Fibroblast of peridontal ligament (primary cell): ENCODE data around the gene LRSAM1.
A peak's percentile ranks its signal among the peaks of the same experiment; 100 is the strongest.

Experiments
- DNase-seq: peaks from one replicate; pipeline ENCODE4 v3.0.0-alpha.2; 2010; ENCODE audit errors: extremely low read depth

Gene LRSAM1

GRCh38 chr9:127516835-127517607 lies 65.7 kb downstream of the LRSAM1 start:
- DNase-seq: no peak

DNA sequence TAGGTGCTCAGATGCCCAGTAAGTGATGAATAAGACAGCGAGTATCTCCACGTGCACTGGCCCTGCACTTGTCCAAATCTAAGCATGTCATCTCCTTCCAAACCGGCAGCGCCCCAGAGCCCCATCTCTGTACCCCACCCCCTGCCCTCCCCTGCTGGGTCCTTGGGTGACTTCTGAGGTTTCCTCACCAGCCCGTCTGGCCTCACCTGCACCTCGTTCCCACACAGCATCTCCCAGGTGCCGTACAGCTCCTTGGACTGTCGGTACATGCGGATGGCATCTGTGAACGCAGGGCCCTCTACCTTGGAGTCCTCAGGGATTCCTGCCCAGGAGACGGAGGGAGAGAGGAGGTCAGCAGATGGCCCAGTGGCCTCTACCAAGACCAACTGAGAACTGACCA lies 66.3 kb downstream of the LRSAM1 start:
- no peak for DNase-seq

DNA sequence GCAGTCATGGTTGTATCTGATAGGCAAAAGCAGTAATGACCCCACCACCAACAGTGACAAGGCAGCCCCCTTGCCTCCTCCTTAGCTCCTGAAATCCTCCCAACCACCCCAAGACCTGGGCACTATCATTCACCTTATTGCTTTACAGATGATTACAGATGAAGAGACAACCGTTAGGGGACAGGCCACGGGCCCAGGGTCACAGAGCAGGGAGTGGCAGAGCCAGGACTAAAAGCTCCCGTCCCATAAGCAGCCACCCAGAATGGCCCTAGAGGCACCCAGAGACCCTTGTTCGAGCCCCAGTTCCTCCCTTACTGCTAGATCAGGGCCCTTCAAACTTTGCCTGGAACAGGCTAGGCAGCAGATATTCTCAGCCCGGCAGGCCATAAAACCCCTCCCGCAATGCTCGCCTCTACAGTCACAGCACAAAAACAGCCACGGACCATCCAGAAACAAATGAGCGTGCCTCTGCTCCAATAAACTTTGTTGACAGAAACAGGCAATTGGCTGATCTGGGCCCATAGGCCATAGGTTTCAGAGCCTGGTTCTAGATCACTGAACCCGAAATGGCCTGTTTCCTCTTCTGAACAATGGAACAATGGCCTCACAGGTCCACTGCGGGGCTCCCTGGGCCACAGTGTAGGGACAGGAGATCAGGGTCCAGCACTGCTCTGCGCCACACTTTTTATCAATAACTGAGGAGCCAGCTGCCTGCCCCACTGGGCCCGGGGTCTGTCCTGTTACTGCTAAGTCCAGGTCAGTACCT lies 67.0 kb downstream of the LRSAM1 start:
- DNase-seq: no peak

GRCh38 chr9:127519301-127520166 lies 68.2 kb downstream of the LRSAM1 start:
- peak; percentile 96 for DNase-seq

DNA sequence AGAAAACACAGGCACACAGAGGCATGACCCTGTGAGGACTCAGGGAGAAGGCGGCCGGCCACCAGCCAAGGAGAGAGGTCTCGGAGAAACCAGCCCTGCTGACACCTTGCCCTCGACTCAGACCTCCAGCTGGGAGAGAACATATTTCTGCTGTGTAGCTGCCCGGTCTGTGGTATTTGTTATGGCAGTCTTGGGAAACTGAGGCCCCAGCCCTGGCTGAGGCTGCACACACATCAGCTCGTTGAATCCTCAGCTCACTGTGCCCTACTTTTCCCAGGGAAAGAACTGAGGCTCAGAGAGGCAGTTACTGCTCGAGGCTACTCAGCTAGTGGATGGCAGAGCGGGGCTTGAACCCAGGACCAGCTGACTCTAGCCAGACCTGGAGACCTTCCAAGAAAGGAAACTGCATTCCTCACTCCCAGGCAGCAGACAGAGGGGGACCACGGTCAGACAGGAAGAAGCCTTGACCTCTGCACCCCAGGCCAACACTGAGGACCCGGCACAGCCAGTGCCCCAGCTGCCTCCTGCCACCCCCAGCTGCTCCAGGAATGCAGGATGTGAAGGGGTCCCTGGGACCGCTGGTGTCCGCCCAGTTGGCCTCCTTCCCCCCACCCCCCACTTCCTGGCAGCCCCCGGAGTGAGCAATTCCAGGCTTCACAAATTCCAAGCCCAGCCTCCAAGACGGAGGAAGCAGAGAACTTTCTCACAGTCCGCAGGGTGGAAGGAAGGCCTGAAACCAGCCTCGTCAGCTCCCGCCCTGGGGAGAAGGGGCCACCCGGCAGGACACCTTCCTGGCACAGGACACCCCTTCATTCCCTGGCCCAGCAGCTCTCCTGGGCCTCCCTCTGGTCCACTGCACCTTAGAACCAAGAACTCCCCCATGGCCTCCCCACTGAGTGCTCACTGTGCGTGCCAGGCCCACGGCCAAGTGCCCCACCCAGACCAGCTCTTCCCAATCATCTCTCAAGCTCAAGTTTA lies 69.9 kb downstream of the LRSAM1 start:
- peak; percentile 68 for DNase-seq

- DNase-seq: no peak
Measured at GRCh38 chr9:127521919-127522304, 70.6 kb downstream of the LRSAM1 start.

DNA sequence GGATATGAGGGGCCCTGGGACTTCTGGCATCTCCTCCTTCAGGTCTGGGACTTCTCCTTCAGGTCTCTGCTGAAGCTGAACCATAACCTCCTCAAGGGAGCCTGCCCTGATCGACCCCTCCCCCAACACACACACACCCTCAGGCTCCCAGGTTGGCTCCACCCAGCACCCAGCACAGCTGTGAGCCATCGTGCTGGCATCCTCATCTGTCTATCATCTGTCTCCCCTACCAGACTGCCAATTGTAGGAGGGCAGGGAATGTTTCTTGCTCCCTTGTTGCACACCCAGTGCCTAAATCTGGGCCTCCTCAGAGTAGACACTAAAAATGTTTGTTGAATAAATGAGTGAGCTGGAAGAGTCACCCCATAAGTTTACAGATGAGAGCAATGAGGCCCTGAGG lies 71.4 kb downstream of the LRSAM1 start:
- no peak for DNase-seq

DNA sequence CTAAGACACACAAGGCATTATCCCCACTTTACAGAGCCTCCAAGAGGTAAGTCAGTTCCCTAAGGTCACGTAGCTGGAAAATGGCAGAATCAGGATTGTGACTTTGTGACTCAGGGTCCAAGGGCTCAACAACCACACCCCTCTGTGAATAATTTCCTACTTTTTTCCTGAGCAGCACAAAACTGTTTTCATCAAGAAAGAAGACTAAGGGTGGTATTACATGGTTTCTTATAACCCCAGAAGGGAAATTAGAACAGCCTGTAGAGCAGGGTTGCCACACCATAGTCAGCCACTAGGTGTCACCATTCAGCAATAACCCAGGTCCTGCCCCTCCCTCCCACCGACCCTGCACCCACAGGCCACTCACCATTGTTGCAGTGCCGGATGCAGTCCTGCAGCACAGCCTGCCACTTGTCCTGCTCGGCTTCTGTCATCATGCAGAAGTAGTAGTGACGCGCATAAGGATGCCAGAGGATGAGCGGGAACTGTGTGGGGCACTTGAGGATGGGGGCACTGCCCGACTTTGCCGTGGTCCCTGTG lies 72.1 kb downstream of the LRSAM1 start:
- peak; percentile 63 for DNase-seq

DNA sequence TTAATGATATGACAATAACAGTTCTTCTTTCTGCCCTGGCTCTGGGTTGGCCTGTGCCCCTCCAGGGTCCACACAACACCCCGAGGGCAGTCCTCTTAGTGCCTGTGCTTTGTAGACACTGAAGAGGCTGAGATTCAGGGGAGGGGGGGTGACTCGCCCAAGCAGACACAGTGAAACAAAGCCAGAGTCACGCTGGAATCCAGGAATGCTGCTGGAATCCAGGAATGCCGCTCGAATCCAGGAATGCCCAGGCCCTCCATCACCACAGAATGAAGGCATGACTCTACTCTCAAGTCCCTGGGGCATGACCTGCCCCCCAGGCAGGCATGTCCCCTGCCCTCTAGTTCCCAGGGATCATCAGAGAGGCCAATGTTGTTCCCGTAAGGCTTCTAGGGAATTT lies 73.1 kb downstream of the LRSAM1 start:
- DNase-seq: peak; percentile 62

- peak; percentile 67 for DNase-seq
Measured at GRCh38 chr9:127525401-127526188, 74.3 kb downstream of the LRSAM1 start.

DNA sequence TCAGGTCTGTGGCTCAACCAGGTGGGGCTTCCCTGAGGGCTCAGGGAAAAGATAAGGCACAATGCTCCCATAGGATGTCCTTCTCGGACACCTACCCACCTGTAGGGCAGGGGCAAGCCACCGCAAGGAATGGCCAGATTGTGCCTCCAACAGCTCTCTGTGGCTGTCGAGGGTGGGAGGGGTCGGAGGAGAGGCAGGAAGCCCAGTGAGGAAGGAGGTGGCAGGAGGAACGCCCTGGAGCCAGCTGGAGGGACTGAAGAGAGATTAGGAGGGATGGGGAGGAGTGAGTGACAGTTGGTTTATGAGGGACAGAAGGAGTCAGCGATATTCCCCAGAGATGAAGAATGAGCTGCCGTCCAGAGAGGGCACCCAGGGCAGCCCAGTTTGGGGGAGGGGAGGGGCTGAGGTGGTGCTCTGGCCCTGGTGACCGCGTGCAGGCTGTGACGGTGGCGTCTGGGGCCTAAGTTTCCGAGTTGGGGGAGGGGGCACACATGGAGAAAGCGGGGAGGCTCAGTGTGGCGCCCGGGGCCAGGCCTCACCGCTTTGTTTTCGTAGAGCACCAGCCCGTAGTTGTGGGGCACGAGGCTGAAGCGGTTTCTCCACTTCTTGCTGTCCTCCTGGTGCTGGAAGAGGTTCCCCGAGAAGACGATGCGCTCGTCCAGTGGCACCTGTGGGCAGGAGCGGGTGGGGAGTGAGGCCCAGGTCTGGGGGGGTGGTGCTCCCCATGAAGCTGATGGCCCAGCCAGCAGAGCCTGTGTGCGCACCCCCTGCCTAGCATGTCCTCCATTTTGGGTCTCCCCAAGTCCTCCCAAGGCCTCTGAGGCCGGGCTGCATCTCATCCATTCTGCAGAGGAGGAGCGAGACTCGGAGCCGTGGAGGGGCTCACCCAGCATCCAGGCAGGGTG lies 75.6 kb downstream of the LRSAM1 start:
- no peak for DNase-seq

DNA sequence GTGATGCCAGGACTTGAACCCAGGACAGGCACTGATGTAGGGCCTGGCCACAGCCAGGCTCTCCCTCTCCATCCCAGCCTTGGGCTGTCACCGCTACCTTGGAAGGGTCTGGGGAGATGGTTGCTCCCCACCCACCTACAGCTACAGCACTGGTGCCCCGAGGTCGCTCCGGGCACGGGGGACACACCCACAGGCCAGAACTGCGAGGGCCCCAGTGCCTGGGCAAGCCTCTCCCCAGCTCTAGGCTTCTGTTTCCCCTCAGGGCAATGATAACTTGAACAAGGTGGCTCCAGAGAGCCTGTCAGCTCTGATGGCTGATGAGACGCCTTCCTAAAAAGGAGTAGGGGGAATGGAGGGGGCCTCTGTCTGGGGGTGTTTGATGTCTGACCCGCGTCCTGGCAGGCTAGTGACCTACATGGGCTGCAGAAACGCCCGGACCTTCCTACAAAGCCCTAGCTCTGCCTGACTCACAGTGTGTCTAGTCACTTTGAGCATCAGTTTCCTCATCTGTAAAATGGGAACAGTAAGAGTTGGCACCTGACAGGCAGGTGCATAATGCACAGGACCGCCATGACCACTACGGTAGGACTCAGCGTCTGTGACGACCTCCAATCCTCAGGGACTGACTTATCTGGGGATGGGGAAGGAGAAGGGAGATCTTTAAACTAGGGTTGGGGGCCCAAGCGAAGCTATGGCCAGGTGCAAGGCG lies 76.4 kb downstream of the LRSAM1 start:
- no peak for DNase-seq

GRCh38 chr9:127528422-127529251 lies 77.3 kb downstream of the LRSAM1 start:
- no peak for DNase-seq

- DNase-seq: no peak
Measured at GRCh38 chr9:127529671-127530070, 78.4 kb downstream of the LRSAM1 start.

GRCh38 chr9:127530206-127530941 lies 79.1 kb downstream of the LRSAM1 start:
- no peak for DNase-seq

- no peak for DNase-seq
Measured at GRCh38 chr9:127531676-127532075, 80.4 kb downstream of the LRSAM1 start.
